DMS53 treated with DMSO at 0.1 percent for 48 hours (cell line): ENCODE results near the gene TPBGL.

Experiments used
- DNase-seq: peaks from one replicate; lab custom pipeline; 2025; ENCODE audit not compliant: unreplicated experiment; lab: John Stamatoyannopoulos, UW

TPBGL gene

DNA sequence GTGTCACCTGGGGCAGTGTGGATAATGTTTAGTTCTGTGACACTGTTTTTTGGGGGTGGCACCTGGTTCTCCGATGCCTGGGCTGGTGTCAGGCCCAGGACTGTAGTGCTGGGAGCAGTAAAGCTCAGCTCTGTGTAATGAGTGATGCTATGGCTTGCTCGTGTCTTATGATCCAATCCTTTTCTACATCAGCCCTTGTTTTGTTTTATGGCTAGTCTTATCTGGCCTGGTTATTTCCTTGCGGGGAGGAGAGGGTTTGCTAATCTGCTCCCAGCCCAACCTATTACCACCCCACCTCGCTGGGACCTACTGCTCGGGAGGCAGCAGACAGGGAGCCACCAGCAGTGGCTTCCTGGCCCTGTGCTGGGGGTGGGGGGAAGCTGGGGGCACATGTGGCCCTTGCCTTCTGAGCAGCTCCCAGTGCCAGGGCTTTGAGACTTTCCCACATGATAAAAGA is 35.0 kb upstream of the TPBGL start:
- no peak for DNase-seq

DNA sequence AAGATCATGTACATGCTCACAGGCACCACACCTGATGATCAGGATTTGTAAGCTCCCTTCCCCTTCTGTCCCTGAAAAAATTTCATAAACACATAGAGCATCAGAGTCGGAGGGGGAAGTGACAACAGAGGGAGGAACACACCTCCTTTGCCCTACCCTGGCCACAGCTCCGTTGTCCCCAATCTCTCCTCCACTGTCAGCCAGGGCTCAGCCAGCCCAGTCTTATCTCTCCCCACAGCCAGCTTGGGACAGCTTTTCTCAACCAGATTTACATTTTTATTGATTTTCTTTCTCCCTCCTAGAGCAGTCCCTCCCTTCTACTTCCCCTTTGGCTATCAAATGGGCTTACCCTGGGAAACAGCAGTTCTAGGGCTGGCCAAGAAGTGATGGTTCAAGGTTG is 32.1 kb upstream of the TPBGL start:
- DNase-seq: no peak

DNA sequence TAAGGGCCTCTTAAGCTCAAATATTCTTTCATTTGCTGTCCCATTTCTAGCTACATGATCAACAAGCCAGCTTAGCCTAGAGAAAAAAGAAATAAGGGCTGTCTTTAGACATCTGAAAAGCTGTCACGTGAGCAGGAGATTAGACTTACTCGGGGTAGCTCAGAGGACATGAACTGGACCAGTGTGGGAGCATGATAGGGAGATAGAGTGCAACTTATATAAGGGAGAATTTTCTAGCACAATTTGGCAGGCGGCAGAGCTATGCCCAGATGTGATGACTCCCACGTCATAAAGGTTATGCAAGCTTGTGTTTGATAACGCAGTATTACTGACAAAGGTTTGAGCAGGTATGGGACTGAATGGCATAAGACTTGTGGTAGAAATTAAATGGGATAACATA is 28.2 kb upstream of the TPBGL start:
- no peak for DNase-seq

DNA sequence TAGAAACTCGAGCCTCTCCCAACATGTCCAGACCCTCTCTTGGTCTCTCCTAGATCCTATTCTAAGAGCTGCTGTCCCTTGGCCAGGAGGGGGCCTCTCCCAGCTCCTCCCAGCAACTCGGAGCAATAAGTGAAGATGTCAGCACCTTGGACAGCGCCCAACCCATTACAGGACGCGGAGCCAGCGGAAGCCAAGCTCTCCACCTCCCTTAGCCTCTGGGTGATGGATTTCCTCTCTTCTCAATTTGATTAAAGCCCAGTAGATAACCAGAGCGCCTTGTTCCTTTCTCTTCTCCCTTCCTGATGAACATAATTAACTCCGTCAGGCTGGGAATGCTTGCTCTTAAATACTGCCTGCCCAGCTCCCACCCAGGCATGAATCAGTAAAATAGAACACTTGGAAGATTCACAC is 26.2 kb upstream of the TPBGL start:
- peak; percentile 42 for DNase-seq

DNA sequence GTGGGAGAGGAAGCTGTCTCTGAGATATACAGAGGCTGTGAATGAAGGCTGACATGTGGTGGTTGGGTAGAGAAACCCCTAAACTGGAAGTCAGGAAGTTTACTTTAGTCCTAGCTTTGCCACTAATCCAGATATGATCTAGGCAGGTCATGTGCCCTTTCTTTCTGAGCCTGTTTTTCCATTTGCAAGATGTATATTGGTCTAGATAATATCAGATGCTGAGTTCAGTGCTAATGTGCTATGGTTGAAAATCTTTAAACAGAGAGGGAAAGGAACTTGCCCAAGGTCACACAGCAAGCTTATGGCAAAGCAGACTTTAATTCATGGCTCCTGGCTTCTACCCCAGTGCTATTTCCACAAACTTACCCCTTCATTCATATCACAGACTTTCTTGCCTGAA is 25.7 kb upstream of the TPBGL start:
- DNase-seq: no peak

- no peak for DNase-seq
These were observed 20.7 kb upstream of the TPBGL start for GRCh38 chr11:75219869-75220268.

GRCh38 chr11:75223954-75224643 is 16.5 kb upstream of the TPBGL start:
- peak; percentile 69 for DNase-seq

- no peak for DNase-seq
These were observed 14.8 kb upstream of the TPBGL start for GRCh38 chr11:75225794-75226193.

DNA sequence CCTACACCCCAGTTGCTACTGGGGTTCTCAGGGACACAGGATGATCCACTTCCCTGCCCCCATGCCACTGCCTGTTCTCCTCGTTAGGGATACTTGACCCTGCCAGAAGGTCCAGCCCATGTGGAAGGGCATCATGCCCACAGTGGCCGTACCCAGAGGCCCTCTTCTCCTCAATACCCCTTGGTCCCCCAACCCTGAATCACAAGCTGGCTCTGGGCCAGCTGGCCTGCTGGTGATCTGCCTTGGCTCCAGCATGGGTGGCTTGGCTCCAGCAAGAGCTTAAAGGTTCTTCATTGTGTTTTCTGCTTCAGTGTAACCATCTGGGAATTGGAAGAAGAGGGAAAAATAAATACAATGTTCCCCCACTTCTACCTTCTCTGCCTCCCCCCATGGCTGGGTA is 11.1 kb upstream of the TPBGL start:
- DNase-seq: no peak

GRCh38 chr11:75230621-75231020 is 10.0 kb upstream of the TPBGL start:
- DNase-seq: no peak

GRCh38 chr11:75233754-75234172 is 6.8 kb upstream of the TPBGL start:
- DNase-seq: peak; percentile 16

GRCh38 chr11:75236062-75236461 is 4.5 kb upstream of the TPBGL start:
- no peak for DNase-seq

DNA sequence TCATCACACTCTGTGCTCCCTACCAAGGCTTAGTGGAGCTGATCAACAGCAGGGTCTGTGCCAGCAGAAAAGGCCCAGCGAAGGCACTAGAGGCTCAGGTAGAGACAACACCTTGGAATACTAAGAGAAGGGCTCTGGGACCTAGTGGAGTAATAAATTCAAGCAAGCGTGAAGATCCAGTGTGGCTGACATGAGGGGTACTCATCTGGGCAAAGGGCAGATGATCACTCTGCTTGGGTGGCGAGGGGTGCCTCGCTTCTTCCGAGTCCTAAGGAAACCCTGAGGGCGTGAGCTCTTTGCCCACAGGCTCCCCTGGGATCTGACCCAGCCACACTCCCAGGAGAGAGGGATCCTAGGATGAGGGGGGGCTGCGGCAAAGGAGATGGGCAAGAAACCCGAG is 3.5 kb upstream of the TPBGL start:
- no peak for DNase-seq

DNA sequence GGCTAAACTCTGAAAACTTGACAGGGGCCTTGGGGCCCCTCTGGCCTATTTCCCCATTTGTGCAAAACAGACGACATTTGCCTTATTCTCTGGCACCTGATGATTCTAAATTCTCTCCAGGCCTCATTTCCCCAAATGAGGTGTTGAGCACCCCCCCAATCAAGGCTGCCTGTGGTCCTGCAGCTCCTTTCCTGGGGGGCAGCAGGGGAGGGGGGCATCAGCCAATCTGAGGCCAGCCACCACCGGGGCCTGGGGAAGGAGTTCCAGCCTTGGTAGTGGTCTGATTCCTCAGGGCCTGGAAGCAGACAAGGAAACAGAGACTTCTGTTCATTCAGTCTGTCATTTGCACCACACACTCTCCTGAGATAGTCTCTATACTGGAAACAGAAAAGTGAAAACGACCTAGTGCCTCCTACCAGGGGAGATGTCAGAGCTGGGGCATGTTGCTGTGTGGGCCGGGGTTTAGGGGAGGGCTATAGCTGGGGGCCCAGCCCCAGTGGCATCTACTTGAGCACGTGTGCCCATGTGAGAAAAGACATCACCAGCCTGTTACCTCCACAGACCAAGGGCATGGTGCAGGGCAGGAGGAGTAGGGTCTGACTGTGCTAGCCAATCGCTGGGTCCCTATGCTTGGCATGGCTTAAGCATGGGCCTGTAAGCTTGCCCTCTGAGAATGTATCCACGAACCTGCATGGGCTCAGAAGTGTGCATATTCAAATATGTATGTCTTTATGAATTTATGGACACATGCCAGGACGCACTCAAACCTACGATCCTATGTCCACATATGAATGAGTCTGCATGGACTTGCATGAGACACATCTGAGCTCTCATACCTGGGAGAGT is 1.8 kb upstream of the TPBGL start:
- no peak for DNase-seq

DNA sequence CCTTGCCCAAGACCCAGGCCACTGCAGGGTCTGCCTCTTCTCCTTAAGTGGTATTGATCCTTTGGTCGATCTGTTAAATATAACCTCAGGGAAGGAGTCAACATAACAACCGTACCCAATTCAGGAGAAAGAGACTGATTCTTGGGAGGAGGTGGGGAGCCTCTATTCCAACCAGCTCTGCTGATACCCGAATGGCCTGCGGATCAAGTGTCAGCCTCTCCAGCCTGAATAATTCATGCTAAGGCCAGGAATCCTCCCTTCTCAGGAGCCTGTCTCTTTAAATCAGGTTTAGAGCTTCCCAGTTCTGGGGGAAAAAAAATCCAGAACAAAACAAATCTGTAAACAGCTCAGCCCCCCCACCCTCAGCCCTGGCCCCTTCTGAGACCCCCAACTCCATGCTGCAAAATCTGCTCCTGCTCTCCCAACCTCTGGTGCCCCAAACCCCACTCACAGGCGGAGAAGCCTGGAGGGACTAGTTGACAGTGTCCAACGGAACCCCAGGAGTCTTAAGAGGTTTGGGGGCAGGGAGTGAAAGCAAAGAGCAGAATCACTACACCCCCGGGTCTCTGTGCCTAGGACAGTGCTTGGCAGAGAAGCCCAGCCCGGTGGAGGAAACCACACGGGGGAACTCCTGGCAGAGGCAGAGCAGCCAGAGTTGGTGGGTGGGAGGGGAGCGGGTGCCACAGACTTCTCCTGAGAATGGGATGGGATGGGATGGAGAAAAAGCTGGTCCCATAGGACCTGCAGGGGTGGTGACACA is 863 bp upstream of the TPBGL start:
- DNase-seq: no peak

- DNase-seq: peak; percentile 93
These were observed 697 bp downstream of the TPBGL start for GRCh38 chr11:75241036-75241905.

DNA sequence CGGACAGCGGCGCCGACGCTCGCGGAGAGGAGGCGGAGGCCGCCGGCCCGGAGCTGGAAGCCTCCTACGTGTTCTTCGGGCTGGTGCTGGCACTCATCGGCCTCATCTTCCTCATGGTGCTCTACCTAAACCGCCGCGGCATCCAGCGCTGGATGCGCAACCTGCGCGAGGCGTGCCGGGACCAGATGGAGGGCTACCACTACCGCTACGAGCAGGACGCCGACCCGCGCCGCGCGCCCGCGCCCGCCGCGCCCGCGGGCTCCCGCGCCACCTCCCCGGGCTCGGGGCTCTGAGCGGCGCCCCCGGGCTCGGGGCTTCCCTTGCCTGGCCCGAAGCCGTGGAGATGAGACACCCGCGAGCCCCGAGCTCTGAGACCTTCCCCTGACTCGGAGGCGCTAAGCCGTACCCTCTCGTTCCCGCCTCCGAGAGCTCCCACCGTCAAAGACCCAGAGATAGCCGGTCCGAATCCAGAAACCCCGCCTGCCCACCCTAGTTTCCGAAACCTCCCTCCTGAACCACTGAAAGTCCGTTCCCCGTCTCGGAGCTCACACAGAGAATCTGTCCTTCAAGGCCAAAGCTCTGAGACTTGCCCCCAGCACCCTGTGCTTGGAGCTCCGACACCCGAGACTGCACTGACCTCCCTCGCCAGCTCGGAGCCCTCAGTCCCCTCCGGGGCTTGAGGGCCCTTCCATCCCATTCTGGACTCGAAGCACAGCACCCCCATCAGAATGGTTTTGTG is 1.5 kb downstream of the TPBGL start:
- no peak for DNase-seq

- no peak for DNase-seq
These were observed 2.4 kb downstream of the TPBGL start for GRCh38 chr11:75242722-75243600.
